Lower lobe of right lung (tissue), 2 donors: ENCODE measurements around the gene DLGAP4. TPM values are rescaled to one million over a fixed set of nuclear protein-coding genes. Genes with fewer than 3 reads are reported as not detected.
"Not testable (repeated sequence)": the region's sequence is repeated elsewhere in the genome, so short reads cannot be mapped to it uniquely, and the experiment has no call there.

Experiments
- ATAC-seq, 2 donors: fragments of 200-7000 bp; cut with Tn5 transposase; one replicate each; pipeline ENCODE4 v1.9.1; 2020 to 2022; ENCODE audit warnings: mild to moderate bottlenecking in 2 of 2, moderate library complexity in 2 of 2
- DNase-seq: peaks from one replicate; pipeline ENCODE4 v3.0.0-alpha.2; 2020
- H3K27ac ChIP-seq: fragments of 200-600 bp; one replicate; pipeline ENCODE4 v1.8.0; 2022
- H3K27me3 ChIP-seq: fragments of 200-600 bp; one replicate; pipeline ENCODE4 v1.8.0; 2022; ENCODE audit warnings: low read depth
- H3K36me3 ChIP-seq: fragments of 200-600 bp; one replicate; pipeline ENCODE4 v1.8.0; 2022; ENCODE audit warnings: mild to moderate bottlenecking
- H3K4me1 ChIP-seq: fragments of 200-600 bp; one replicate; pipeline ENCODE4 v1.8.0; 2022
- H3K4me3 ChIP-seq: fragments of 200-600 bp; one replicate; pipeline ENCODE4 v1.8.0; 2022; ENCODE audit warnings: mild to moderate bottlenecking
- H3K9me3 ChIP-seq: fragments of 200-600 bp; one replicate; pipeline ENCODE4 v1.8.0; 2022
- intact Hi-C: fragments of 100-400 bp; cut with DNase I; formaldehyde crosslinking; loops from one replicate; pipeline ENCODE4 v1.11.0; 2022
- total RNA-seq: library from RNA; stranded (reverse); fragmentation: NEBNext Ultra II Directional; extraction: Animal tissue kit (Norgen Biotek cat#: 25700); gene quantifications from one replicate; pipeline ENCODE4 v1.2.1, GENCODE V29; 2021
- TF ChIP-seq, protein P1 (sequence below): fragments of 200-600 bp; IDR thresholded peaks from one replicate; pipeline ENCODE4 v1.8.0; 2022; ENCODE audit warnings: antibody characterized with exemption, mild to moderate bottlenecking
- donor health status: DM: no; HTN: yes; CAD: no; lungs with severe emphysema.

The DLGAP4 gene
- total RNA-seq, 1 donor from 2014 or later = 59.3 TPM

DNA sequence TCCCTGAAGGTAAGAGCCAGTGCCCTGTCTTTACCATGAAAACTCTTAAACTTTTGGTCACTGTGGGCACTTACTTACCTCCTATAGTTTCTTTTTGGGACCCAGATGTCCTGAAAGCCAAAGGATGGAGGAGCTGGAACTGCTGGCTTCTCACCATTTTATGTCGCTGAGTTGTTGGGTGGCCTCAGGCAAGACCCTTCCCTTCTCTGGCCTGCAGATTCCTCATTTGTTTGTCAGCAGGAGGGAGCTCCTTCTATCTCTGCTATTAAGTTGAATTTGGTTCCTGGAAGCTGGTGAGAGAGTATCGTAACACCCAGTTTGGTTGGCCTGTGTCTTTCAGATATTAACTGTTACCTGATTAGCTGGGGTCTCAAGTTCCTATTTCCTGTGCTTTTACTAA, 167.0 kb downstream of the DLGAP4 start:
- Histone ChIP-seq H3K27me3 (no peaks in the 10 kb centered on the region), H3K9me3 (no peaks in the 10 kb centered on the region), H3K4me1 (peaks cover 72% of the 10 kb centered on the region), H3K27ac (peak overlapping the region; percentile 80), H3K4me3 (no peak overlapping the region), H3K36me3 (no peaks in the 10 kb centered on the region)
- intact Hi-C loops = no loop called here
- no peak for DNase-seq
- TF ChIP-seq, protein P1, sequence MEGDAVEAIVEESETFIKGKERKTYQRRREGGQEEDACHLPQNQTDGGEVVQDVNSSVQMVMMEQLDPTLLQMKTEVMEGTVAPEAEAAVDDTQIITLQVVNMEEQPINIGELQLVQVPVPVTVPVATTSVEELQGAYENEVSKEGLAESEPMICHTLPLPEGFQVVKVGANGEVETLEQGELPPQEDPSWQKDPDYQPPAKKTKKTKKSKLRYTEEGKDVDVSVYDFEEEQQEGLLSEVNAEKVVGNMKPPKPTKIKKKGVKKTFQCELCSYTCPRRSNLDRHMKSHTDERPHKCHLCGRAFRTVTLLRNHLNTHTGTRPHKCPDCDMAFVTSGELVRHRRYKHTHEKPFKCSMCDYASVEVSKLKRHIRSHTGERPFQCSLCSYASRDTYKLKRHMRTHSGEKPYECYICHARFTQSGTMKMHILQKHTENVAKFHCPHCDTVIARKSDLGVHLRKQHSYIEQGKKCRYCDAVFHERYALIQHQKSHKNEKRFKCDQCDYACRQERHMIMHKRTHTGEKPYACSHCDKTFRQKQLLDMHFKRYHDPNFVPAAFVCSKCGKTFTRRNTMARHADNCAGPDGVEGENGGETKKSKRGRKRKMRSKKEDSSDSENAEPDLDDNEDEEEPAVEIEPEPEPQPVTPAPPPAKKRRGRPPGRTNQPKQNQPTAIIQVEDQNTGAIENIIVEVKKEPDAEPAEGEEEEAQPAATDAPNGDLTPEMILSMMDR = no peak
- ATAC-seq = no peak

GRCh38 chr20:36474563-36474962, 168.4 kb downstream of the DLGAP4 start:
- no peak for DNase-seq
- TF ChIP-seq, protein P1 = no peak
- H3K9me3 ChIP-seq = no peaks in the 10 kb centered on the region
- H3K4me3 ChIP-seq = no peak overlapping the region
- ATAC-seq = peak in 1 of 2 donors; percentile 37
- peak overlapping the region; percentile 80 for H3K27ac ChIP-seq
- H3K4me1 ChIP-seq = peaks cover 58% of the 10 kb centered on the region
- no peaks in the 10 kb centered on the region for H3K27me3 ChIP-seq
- intact Hi-C loops = no loop called here
- H3K36me3 ChIP-seq = no peaks in the 10 kb centered on the region

DNA sequence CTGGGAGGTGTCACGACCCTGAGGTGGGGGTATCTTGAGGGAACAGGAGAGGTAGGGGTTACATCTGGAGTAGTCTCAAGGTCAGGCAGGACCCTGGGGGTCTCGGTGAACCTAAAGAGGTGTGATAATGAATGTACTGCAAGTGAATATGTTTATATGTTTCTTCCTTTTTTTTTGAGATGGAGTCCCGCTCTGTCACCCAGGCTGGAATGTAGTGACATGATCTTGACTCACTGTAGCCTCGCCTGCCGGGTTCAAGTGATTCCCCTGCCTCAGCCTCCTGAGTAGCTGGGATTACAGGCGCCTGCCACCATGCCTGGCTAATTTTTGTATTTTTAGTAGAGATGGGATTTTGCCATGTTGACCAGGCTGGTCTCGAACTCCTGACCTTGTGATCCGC, 168.9 kb downstream of the DLGAP4 start:
- H3K4me3 ChIP-seq, ATAC-seq, H3K36me3 ChIP-seq, intact Hi-C loops, H3K9me3 ChIP-seq, DNase-seq, H3K27me3 ChIP-seq: not testable (repeated sequence)
- H3K4me1 ChIP-seq = peaks cover 56% of the 10 kb centered on the region
- peak overlapping the region; percentile 80 for H3K27ac ChIP-seq

DNA sequence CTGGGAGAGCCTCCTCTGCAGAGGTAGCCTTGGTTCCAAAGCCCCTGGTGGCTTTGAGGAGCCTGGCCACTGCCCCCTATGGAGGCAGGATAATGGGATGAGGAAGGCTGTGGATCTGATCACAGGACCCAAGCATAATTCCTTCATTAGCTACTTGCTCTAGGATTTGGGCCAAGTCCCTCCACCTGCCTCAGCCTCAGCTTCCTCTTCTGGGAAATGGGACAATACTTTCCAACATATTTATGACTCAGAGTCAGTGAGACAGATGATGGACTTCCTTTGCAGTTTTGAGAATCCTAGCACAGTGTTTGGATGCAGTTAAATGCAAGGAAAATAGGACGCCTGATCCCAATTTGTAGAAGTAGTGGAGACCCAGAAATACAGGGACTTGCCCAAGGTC, 171.3 kb downstream of the DLGAP4 start:
- ATAC-seq (no peak), DNase-seq (no peak)
- Histone ChIP-seq H3K36me3 (no peaks in the 10 kb centered on the region), H3K4me3 (no peak overlapping the region), H3K4me1 (peaks cover 56% of the 10 kb centered on the region), H3K27ac (no peak overlapping the region), H3K27me3 (no peaks in the 10 kb centered on the region), H3K9me3 (no peaks in the 10 kb centered on the region)
- intact Hi-C loops = no loop called here
- TF ChIP-seq, protein P1 = no peak

- Histone ChIP-seq H3K36me3 (no peaks in the 10 kb centered on the region), H3K27ac (no peak overlapping the region), H3K4me3 (no peak overlapping the region), H3K4me1 (peaks cover 56% of the 10 kb centered on the region), H3K9me3 (no peaks in the 10 kb centered on the region), H3K27me3 (no peaks in the 10 kb centered on the region)
- ATAC-seq (no peak), DNase-seq (no peak)
- TF ChIP-seq, protein P1 = no peak
- intact Hi-C loops = no loop called here
These were observed 172.2 kb downstream of the DLGAP4 start for GRCh38 chr20:36478137-36478905.

- Histone ChIP-seq H3K4me1 (peaks cover 56% of the 10 kb centered on the region), H3K9me3 (no peaks in the 10 kb centered on the region), H3K27ac (no peak overlapping the region), H3K36me3 (no peaks in the 10 kb centered on the region), H3K27me3 (no peaks in the 10 kb centered on the region), H3K4me3 (no peak overlapping the region)
- TF ChIP-seq, protein P1 = no peak
- ATAC-seq (no peak), DNase-seq (no peak)
- intact Hi-C loops = no loop called here
These were observed 173.8 kb downstream of the DLGAP4 start for GRCh38 chr20:36479938-36480337.
